Stimulated activated CD4-positive, alpha-beta T cell treated with anti-CD3 and anti-CD28 coated beads, Interleukin-15, amount 100 ng/mL, for 24 hours (primary cell): Measurements from ENCODE around the gene RBM18.

ENCODE experiments used
- DNase-seq: peaks from one replicate; pipeline ENCODE4 v3.0.0-alpha.2; 2020

Gene RBM18

GRCh38 chr9:122201641-122202040 is 63.0 kb downstream of the RBM18 start:
- DNase-seq = no peak

- DNase-seq = no peak
Measured at GRCh38 chr9:122200960-122201595, 63.6 kb downstream of the RBM18 start.

- DNase-seq = no peak
Measured at GRCh38 chr9:122197882-122198281, 66.8 kb downstream of the RBM18 start.

- no peak for DNase-seq
Measured at GRCh38 chr9:122197426-122197825, 67.2 kb downstream of the RBM18 start.

- no peak for DNase-seq
Measured at GRCh38 chr9:122195875-122196274, 68.8 kb downstream of the RBM18 start.

GRCh38 chr9:122193651-122194050 is 71.0 kb downstream of the RBM18 start:
- no peak for DNase-seq

GRCh38 chr9:122192914-122193525 is 71.6 kb downstream of the RBM18 start:
- no peak for DNase-seq

- no peak for DNase-seq
Measured at GRCh38 chr9:122192261-122192875, 72.3 kb downstream of the RBM18 start.

- DNase-seq = no peak
Measured at GRCh38 chr9:122191584-122191983, 73.1 kb downstream of the RBM18 start.

- peak; percentile 30 for DNase-seq
Measured at GRCh38 chr9:122190597-122191381, 73.9 kb downstream of the RBM18 start.

GRCh38 chr9:122188369-122188768 is 76.3 kb downstream of the RBM18 start:
- DNase-seq = no peak
